ENCODE measurements around the gene MAML3.

MAML3 gene

DNA sequence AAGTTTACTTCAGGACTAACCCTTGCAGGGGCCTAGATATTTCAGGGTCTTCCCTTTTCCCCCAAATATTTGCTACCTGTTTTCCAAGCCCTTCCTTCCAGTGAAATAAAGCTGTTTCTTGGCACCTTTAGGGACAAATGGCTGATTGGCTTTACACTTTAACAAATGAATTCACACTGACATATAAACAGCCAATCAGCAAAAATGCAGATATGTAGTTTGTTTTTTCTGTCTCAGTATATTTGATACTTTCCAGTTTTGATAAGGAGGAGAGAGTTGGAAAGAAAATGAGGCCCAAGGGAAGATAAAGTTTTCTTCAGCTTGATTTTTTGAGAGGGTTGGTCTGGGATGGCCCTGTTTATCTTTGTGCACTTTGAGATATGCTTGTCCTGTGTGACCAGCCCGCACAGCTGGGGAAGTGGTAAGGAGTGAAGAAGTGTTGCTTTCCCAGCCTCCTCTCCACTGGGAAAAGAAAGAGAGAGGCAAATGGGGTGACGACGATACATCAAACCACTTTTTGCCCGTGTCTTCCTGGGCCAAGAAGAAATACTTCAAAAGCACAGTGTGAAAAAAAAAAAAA is 420.9 kb downstream of the MAML3 start:
- TF ChIP-seq, protein P1, sequence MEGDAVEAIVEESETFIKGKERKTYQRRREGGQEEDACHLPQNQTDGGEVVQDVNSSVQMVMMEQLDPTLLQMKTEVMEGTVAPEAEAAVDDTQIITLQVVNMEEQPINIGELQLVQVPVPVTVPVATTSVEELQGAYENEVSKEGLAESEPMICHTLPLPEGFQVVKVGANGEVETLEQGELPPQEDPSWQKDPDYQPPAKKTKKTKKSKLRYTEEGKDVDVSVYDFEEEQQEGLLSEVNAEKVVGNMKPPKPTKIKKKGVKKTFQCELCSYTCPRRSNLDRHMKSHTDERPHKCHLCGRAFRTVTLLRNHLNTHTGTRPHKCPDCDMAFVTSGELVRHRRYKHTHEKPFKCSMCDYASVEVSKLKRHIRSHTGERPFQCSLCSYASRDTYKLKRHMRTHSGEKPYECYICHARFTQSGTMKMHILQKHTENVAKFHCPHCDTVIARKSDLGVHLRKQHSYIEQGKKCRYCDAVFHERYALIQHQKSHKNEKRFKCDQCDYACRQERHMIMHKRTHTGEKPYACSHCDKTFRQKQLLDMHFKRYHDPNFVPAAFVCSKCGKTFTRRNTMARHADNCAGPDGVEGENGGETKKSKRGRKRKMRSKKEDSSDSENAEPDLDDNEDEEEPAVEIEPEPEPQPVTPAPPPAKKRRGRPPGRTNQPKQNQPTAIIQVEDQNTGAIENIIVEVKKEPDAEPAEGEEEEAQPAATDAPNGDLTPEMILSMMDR (IDR thresholded peaks at IDR 0.05; ENCODE audit: insufficient read depth, missing control alignments): no peak
- no peak for DNase-seq (ENCODE audit: insufficient read length, low spot score)
- no peak for FAIRE-seq

DNA sequence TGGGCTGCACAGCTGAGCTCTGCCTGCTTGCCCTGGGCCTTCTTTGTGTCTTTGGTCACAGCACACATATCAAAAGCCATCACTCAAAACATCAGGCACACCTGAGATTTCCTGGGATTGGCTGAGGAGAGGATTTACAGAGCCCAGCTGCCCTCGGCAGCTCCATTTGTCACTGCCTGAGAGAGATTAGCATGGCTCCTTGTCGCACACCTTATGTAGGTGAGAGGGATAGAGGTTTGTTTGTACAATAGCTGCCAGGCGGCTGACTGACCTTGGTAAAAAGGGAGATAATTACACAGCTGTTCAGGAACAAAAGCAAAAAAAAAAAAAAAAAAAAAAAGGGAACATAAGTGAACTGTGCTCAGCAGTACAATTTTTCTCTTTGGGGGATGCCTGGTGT is 425.1 kb downstream of the MAML3 start:
- TF ChIP-seq, protein P1 (IDR thresholded peaks at IDR 0.05; ENCODE audit: insufficient read depth, missing control alignments): no peak
- FAIRE-seq (no peak), DNase-seq (ENCODE audit: insufficient read length, low spot score) (no peak)

DNA sequence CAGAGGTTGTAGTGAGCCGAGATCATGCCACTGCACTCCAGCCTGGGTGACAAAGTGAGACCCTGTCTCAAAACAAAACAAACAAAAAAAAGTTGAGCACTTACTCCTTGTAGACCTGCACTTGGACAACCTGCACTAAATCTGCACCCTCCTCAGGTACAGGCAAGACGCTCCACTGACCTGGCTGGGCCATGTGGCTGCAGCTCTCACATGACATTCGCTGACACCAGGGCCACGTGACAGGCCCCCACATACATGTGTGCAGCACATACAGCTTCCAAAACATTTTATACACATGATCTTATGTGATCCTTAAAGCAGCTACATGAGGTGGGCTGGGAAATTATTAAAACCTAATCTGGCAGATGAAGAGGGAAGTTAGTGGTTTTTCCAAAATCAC is 425.8 kb downstream of the MAML3 start:
- FAIRE-seq: no peak

DNA sequence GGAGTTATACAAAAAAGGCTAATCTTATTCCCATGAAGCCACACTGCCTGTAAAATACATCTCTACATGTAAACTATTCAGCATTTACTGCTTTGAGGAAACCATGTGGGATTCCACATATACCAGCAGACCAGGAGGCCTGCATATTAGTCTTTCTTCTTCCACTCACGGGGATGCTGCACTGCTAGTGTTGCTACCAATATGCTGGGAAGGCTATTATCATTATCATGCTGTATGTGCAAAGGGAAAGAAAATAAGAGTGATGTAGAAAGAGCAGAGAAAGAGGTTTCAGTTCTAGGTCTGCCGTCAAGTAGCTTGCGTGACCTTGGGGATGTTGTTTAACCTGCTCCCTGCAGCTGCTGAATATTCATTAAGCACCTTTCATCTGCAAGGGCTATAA is 427.4 kb downstream of the MAML3 start:
- TF ChIP-seq, protein P1 (IDR thresholded peaks at IDR 0.05; ENCODE audit: insufficient read depth, missing control alignments): no peak
- FAIRE-seq (no peak), DNase-seq (ENCODE audit: insufficient read length, low spot score) (no peak)

More for the DNA sequence above, 425.8 kb downstream of the MAML3 start:
- TF ChIP-seq, protein P1 (IDR thresholded peaks at IDR 0.05; ENCODE audit: insufficient read depth, missing control alignments): no peak
- DNase-seq (ENCODE audit: insufficient read length, low spot score): no peak

DNA sequence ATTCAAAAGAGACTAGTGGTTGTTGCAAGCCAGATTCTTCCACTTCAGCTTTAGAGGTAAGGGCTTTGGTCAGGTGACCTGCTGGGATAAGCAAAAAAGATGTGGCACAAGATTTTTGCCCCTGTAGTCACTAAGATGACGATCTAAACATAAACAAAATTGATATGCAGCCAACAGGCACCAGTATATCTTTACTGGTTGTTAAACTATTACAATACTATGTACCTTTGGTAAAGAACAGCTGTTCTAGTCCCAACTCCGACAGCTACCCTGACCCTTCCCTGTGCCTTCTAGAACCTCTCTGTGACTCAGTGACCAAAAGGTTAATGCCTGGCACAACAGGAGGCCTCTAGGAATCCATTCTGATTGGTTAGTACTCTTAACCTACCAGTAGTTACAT is 428.7 kb downstream of the MAML3 start:
- FAIRE-seq (no peak), DNase-seq (ENCODE audit: insufficient read length, low spot score) (no peak)
- TF ChIP-seq, protein P1 (IDR thresholded peaks at IDR 0.05; ENCODE audit: insufficient read depth, missing control alignments): no peak

DNA sequence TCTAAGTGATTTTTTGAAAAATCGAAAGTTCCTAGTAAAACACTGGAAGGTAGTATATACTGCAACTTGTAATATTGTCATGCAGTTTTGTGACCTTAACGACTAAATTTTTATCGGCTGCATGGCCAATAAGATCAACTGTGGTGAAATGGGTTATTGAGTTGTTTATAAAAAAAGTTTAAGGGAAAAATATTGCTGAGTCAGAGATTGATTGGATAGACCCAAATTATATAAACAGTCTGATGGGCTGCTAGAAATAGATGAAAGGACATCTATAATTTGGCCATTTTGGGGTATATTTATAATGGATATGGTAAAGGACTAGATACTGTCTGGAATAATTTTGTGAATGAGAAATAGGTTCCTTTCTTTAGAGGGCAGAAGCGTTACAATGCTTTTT is 432.2 kb downstream of the MAML3 start:
- FAIRE-seq: no peak
- TF ChIP-seq, protein P1 (IDR thresholded peaks at IDR 0.05; ENCODE audit: insufficient read depth, missing control alignments): no peak
- DNase-seq (ENCODE audit: insufficient read length, low spot score): no peak

DNA sequence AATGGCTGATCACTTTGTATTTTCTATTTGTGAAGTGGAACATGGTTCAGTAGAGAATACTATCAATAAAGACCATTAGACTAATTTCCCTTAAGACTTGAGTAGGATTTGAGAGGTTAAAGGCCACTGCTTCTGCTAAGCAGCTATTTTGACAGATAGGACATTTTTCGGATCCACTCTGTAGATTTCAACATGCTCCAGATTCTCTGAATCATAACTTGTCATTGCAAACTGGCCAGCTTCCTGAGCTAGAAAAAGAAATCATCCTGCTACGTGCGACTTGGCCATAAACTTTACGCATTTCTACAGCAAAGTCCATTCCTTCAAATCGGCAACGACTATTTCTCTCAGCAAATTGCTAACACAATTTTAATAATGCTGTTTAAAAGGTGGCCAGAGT is 433.2 kb downstream of the MAML3 start:
- DNase-seq (ENCODE audit: insufficient read length, low spot score) (no peak), FAIRE-seq (no peak)
- TF ChIP-seq, protein P1 (IDR thresholded peaks at IDR 0.05; ENCODE audit: insufficient read depth, missing control alignments): no peak
